NCI-H187 treated with DMSO at 0.1 percent for 48 hours (cell line): Measurements from ENCODE around the gene TNFRSF19.

Experiments
- DNase-seq: peaks from one replicate; lab custom pipeline; 2025; lab: John Stamatoyannopoulos, UW

TNFRSF19 gene

DNA sequence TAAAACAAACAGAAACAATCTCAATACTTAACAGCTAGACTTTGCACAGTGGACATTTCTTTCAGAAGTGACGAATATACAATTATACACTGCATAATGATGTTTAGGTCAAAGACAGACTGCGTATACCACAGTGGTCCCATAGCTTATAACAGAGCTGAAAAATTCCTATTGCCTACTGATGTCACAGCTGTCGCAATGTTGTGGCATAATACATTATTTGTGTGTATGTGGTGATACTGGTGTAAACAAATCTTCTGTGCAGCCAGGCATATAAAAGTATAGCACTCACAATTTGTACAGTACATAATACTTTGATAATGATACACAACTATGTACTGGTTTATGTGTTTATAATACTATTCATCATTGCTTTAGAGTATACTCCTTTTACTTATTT, 116.7 kb downstream of the TNFRSF19 start:
- no peak for DNase-seq

- DNase-seq = no peak
These were observed 117.4 kb downstream of the TNFRSF19 start for GRCh38 chr13:23687614-23688013.

DNA sequence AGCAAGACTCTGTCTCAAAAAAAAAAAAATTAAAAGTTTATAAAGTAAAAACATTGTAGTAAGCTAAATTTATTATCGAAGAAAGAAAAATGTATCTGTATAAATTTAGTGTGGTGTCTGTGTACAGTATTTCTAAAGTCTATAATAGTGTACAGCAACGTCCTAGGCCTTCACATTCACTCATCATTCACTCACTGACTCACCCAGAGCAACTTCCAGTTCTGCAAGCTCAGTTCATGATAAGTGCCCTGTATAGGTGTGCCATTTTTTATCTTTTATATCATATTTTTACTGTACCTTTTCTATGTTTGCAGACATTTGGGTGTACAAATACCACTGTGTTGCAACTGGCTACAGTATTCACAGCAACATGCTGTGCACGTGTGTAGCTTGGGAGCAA, 118.1 kb downstream of the TNFRSF19 start:
- DNase-seq = no peak

DNA sequence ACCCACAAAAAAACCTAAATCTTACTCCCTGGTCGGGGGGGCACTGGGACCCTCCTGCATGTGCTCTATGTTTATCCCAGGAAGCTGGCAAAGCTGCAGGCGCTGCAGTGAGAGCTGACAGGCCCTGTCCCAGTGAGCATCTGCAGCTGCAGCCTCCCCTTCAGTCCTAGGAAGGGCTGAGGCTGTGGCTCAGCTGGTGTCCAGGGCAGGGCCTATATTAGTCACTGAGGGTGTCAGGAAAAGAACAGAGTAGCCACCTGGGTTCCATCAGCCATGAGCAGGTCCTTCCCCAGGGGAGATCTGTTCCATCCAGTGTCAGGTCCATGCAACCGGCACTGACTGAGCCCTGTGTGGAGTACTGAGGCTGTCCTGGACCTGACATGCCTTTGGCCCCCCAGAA, 120.5 kb downstream of the TNFRSF19 start:
- no peak for DNase-seq

DNA sequence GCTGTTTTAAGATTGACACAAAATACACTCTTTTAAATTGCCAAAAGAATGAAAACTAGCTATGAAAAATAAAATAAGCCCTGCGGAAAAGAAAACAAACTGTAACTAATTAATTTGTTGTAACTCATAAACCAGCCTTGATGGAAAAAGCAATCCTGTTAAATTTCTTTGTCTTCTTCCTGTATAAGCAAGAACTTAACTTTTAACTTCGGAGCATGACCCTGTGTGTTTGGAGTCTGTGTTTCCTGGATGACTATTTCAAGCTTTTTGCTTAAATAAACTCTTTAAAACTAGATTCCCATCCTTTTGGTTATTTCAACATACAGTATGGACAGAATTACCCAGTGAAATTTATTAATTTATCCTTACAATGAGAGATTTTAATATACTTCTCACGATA, 122.6 kb downstream of the TNFRSF19 start:
- DNase-seq = no peak

GRCh38 chr13:23695196-23695595, 125.0 kb downstream of the TNFRSF19 start:
- no peak for DNase-seq

DNA sequence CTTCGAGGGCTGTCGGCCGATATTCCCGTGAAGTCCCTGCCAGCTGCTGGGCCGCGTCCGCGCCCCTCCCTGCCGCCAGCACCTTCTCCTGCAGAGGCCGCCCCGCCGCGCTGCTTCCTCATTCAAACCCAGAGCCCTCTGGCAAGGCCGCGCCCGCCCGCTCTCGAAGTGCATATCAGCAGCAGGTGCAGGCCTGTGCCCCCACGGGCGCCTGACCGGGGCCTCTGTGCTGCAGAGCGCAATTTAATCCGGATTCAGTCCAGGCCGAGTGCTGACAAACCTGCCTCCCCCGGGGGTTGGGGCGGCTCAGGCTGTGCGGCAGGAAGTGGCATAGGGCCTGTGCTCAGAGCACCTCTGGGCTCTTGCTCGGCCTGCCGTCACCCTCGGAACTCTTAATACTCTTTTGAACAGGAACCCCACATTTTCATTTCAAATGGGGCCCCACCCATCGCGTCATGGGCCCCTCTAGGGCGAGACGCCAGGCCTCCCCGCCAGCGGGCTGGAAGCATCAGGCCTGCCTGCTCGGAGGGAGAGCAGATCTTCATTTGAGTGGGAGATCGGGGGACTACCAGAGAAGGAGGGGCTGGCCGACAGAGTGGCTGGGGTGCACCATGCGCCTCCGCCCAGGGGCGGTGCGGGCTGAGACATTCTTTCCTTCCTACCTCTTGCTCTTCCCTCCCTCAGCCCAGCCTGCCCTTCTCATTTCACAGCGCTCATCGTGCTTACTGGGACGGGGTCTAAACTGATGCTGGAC, 125.7 kb downstream of the TNFRSF19 start:
- no peak for DNase-seq

- DNase-seq = no peak
These were observed 126.4 kb downstream of the TNFRSF19 start for GRCh38 chr13:23696610-23697009.

GRCh38 chr13:23697772-23698313, 127.6 kb downstream of the TNFRSF19 start:
- no peak for DNase-seq

- no peak for DNase-seq
These were observed 129.1 kb downstream of the TNFRSF19 start for GRCh38 chr13:23699271-23699670.

DNA sequence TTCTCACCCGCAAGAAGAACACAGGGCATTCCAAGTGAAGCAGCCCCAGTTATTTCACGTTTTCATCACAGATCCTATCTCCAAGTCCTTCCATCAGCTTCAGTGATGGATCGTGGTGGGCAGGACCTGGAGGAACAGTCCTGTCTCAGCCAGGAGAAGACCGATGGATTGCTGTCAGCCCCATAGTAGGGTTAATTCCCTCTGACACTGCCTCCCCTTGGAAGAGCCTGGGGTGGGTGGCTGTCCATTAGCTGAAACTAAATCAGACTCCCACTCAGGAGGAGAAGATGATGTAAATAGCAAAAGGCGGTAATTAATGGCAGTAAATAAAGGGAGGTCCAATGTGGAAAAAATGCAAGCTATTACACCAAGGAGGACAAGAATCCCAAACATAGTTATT, 131.0 kb downstream of the TNFRSF19 start:
- DNase-seq = no peak

DNA sequence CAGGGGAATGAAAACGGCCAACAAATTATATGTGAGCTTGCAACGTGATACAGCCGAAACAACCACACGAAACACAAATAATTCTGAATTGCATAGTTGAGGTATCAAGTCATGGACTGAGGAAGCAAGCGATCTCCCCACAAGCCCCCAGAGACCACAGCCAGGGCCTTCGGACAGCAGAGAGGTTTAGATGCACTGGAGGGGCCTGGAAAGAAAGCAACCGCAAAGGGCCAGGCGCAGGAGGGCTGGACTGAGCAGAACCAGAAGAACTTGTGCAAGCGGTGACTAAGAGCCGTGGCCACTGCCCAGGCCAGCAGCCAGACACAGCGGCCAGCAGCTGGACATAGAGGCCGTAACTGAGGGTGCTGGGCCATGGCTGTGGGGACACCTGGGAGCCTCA, 131.4 kb downstream of the TNFRSF19 start:
- DNase-seq = no peak

DNA sequence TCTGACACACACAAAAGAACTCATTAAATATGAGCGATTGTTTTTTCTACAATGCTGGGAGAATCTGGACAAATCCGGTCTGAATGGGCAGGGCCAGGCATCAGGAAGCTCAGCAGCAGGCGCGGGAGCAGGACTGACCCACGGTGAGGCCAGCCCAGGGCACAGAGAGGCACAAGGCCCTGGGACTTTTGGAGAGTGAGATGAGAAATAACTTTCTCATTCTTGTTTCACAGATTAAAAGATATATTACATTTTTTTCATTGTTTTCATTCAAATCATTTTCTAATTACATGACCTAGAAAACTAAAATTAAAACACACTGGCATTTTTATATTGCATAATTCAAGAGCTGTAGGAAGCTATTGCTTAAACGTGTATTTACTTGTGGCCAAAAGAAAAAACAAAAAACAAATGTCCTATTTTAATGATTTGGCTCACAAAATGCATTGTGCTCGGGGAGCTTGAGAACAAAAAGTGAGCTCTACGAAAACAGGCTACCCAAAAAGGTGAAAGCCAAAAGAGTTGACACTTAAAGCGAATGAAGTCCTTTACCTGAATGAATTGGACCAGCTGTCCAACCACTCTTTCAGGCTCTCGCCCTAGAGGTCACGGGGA, 133.1 kb downstream of the TNFRSF19 start:
- no peak for DNase-seq

DNA sequence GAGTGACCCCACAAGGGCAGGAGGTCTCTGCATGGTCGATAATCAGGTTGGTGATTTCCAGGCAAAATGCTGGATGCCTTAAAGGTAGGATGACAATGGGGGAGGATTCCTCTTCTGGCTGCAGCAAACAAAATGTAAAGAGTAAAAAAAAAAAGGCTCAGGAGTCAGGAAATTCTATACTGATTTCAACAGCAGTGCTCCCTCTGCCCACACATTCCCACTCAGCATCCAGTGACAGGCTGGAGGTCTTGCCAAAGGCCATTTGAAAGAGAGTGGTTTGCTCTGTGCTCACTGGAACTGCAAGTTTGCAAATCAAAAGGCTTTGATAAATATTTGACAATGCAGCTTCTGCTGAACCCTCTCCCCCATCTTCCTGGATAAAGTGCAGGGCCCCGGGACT, 135.4 kb downstream of the TNFRSF19 start:
- DNase-seq = no peak

DNA sequence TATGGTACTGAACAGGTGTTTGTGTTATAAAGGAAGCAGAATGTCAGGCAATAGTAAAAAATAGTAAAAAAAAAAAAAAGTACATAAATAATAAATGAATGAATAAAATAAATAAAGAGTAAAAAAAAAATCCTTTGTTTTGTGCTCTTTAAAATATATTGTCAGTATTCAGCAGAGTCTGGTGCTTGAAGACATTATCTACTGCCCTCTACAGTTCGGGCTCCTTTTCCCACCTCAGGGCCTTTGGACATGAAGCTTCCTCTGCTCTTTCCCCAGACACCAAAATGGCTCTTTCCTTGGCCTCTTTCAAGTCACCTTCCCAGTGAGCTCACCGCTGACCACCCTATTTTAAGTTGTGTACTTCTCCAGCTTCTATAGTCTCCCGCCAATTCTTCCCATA, 137.5 kb downstream of the TNFRSF19 start:
- DNase-seq = no peak

DNA sequence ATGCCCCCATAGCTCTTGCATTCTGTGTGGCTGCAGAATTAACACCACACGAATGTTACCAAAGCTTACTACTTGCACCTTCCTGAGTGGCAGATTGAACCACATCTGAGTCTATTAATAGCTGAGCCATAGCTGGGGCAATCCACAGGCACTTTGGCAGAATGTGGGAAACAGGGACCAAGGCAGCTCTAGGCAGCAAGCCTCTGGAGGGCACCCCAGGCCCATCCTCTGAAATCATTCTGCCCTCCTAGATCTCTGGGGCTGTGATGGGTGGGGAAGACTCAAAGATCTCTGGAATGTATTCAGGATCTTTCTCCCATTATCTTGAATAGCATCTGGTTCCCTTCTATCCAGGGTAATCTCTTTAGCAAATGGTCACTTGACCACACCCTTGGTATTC, 139.3 kb downstream of the TNFRSF19 start:
- DNase-seq = no peak

DNA sequence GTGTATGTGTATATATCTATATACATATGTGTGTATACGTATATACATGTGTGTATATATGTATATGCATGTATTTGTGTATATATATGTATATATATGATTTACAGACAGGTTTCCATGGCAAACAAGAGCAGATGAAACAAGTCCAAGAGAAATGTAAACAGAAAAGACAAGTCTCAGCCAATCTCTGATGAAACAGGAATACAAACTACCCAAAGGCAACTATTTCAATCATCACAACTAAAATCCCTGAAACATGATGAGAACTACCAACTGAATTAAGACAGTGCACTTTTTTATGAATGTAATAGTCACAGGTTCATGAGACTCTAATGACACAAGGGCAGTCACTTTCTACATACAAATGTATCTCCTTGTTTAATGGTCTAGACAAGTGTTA, 140.2 kb downstream of the TNFRSF19 start:
- DNase-seq = no peak

DNA sequence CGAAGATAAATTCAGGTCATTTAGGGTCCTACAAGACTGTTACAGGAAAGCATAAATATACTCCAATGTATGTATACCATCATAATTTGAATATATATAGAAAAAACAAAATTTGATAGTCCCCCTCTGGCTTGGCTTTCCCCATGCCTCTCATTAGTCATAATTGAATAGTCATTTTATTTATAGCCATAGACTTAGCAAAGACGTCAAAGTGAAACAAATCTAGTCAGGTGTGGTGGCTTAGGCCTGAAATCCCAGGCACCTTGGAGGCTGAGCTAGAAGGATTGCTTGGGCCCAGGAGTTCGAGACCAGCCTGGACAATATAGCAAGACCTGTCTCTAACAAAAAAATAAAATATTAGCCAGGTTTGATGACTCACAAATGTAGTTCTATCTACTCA, 141.1 kb downstream of the TNFRSF19 start:
- no peak for DNase-seq

- no peak for DNase-seq
These were observed 144.5 kb downstream of the TNFRSF19 start for GRCh38 chr13:23714672-23715071.

DNA sequence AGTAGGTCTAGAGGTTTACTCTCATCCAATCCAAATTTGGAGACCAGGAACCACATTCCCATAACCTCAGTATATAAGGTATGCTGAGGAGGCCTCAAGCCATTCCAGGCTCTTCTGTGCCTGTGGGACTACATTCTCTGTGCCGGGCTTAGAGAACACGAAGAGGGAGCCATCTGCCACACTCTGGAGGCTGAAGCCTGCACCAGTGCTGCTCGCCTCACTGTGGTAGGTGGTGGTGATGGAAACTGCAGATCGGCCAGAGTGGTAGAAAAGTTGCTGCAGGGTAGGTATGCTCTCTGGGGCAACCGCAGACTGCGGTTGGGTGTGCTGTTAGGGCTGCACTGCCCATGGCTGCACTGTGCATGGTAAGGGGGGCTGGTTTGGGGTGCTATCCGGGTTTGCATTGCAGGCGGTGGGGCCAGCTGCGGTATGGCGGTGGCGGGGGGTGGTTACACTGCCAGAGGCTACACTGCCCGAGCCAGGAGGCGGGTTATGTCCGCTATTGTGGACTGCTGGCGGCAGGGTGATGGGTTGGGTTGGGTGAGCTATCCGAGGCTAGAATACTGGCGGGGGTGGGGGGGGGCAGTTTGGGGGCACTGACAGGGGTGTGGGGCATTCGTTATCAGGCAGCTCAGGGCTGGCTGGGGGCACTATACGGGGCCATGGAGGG, 145.0 kb downstream of the TNFRSF19 start:
- no peak for DNase-seq

GRCh38 chr13:23715762-23716235, 145.6 kb downstream of the TNFRSF19 start:
- DNase-seq = no peak

DNA sequence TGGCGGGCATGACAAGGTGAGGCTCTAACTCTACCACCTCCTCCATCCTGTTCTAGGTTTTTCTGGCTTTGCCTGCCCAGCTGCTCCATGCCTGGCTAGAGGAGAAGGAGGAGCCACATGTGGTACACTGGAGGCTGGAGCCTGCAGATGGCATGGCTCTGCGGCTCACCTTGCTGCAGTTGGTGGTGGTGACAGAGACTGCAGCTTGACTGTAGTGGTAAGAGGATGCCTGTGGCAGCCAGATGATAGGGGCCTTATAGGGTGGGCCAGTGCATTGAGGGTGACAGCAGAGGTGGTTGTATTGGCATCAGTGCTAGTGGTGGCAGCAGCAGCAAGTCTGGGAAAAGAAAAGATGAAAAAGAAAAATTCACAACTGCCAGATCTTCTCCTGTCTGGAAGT, 146.2 kb downstream of the TNFRSF19 start:
- DNase-seq = no peak

- DNase-seq = no peak
These were observed 148.8 kb downstream of the TNFRSF19 start for GRCh38 chr13:23718996-23719395.
